ENCODE measurements around the gene KLK6.

Gene KLK6

DNA sequence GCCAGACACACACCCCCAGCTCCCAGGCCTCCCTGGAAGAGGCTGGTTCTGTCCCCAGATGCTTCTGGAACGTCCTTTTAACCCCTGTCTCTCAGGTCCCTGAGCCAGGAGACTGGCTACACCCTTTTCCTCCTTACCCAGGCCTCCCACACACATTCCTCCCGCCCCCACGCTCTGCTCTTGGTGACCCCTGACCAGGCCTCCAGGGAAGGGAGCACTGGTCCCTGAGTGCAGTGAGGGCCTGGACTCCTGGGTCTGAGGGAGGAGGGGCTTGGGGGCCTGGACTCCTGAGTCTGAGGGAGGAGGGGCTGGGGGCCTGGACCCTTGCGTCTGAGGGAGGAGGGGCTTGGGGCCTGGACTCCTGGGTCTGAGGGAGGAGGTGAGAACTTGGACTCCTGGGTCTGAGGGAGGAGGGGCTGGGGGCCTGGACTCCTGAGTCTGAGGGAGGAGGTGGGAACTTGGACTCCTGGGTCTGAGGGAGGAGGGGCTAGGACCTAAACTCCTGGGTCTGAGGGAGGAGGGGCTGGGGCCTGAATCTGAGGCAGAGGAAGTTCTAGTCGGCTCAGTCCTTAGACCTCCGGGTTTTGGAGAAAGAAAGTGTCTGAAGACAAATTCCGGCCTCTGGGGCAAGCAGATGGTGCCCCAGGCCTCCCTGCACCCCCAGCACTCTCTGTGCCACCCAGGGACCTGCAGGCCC, 527 bp downstream of the KLK6 start:
- DNase-seq (ENCODE audit: low read depth): no peak
- TF ChIP-seq CTCF (IDR thresholded peaks at IDR 0.05; ENCODE audit: control insufficient read depth, extremely low read depth, insufficient read depth): no peak
- H3K4me3 ChIP-seq (ENCODE audit: low read depth, low read length): no peak overlapping the region

DNA sequence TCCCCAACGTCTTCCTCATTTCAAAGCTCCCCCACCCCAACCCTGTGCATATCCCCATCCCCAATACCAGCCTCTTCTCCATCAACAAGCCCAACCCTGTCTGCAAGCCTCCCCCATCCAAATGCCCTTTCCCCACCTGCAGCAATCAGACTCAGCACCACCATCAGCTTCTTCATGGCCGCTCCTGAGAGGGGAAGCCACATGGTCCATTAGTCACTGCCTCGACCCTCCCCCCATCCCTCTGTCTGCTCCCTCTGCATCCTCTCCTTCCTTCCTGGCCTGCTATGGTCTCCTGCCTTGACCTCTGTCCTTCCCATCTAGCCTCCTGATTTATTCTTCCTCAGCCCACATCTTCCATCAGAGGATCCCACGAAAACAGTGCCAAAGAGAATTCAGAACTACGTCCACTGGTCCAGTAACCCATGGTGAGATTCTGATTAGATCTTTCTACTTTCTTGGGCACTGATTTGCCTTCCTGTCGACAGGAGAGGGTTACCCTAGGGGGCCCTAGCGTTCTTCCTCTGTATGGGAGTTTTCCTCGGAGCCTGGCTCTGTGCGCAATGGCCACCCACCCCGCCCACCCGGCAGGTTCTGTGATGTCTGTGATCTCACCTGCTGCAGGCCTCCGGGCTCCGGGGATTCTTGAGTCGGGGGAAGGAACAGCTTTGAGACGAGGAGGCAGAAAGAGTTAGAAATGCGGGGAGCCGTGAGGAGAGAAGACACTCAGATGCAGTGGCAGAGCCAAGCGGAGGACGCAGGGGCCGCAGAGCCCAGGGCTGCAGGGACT, 1.3 kb downstream of the KLK6 start:
- no peak for DNase-seq (ENCODE audit: low read depth)
- H3K4me3 ChIP-seq (ENCODE audit: low read depth, low read length): no peak overlapping the region
- TF ChIP-seq CTCF (IDR thresholded peaks at IDR 0.05; ENCODE audit: control insufficient read depth, extremely low read depth, insufficient read depth): no peak

GRCh38 chr19:50964266-50964665, 5.1 kb downstream of the KLK6 start:
- no peak overlapping the region for H3K4me3 ChIP-seq (ENCODE audit: low read depth, low read length)
- DNase-seq (ENCODE audit: low read depth): no peak
- TF ChIP-seq CTCF (IDR thresholded peaks at IDR 0.05; ENCODE audit: control insufficient read depth, extremely low read depth, insufficient read depth): no peak

GRCh38 chr19:50963381-50963780, 6.0 kb downstream of the KLK6 start:
- DNase-seq (ENCODE audit: low read depth): no peak
- H3K4me3 ChIP-seq (ENCODE audit: low read depth, low read length): no peak overlapping the region
- no peak for TF ChIP-seq CTCF (IDR thresholded peaks at IDR 0.05; ENCODE audit: control insufficient read depth, extremely low read depth, insufficient read depth)

GRCh38 chr19:50962245-50962644, 7.1 kb downstream of the KLK6 start:
- H3K4me3 ChIP-seq (ENCODE audit: low read depth, low read length): no peak overlapping the region
- DNase-seq (ENCODE audit: low read depth): no peak
- no peak for TF ChIP-seq CTCF (IDR thresholded peaks at IDR 0.05; ENCODE audit: control insufficient read depth, extremely low read depth, insufficient read depth)

DNA sequence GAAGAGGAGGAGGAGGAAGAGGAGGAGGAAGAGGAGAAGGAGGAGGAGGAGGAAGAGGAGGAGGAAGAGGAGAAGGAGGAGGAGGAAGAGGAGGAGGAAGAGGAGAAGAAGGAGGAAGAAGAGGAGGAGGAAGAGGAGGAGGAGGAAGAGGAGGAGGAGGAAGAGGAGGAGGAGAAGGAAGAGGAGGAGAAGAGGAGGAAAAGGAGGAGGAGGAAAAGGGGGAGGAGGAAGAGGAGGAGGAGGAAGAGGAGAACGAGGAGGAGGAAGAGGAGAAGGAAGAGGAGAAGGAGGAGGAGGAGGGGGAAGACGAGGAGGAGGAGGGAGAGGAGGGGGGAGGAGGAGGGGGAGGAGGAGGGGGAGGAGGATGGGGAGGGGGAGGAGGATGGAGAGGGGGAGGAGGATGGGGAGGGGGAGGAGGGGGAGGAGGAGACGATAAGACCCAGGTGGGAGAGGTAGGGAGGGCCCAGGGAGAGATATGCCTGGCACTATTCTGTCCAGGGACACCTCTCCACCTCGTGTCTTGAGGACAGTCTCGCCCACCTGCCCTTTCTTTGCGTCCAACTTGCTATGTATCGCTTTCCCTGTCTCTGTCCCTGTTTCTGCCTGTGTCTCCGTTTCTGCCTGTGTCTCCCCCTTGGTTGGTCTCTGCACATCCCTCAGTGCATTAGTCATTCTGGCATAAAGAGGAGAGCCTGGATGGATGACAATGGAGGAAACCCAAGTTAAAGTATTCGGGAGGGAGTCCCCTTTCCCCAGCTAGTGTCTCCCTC, 9.5 kb downstream of the KLK6 start:
- DNase-seq (ENCODE audit: low read depth): no peak
- TF ChIP-seq CTCF (IDR thresholded peaks at IDR 0.05; ENCODE audit: control insufficient read depth, extremely low read depth, insufficient read depth): no peak
- H3K4me3 ChIP-seq (ENCODE audit: low read depth, low read length): no peak overlapping the region

Data from LNCaP clone FGC (cell line).